HepG2 (cell line): ENCODE results near the gene CTSG. TPM values are rescaled to one million over a fixed set of nuclear protein-coding genes. Genes with fewer than 3 reads are reported as not detected.

Source experiments
- EHMT2 ChIP-seq: fragments of 200-600 bp; sonication (generic); IDR thresholded peaks from 2 replicates; pipeline ENCODE4 v1.7.0; 2017; ENCODE audit warnings: antibody characterized with exemption, low read depth, low read length, borderline replicate concordance
- NAIF1 ChIP-seq: sonication (generic); formaldehyde crosslinking; IDR thresholded peaks from 2 replicates; pipeline ENCODE4 v1.5.0; 2020; ENCODE audit warnings: mild to moderate bottlenecking, missing genetic modification reagents, borderline replicate concordance
- NPAS2 ChIP-seq: sonication (generic); formaldehyde crosslinking; IDR thresholded peaks from 2 replicates; pipeline ENCODE4 v1.8.0; 2022; ENCODE audit warnings: mild to moderate bottlenecking, missing genetic modification reagents, borderline replicate concordance
- SP5 ChIP-seq: IDR thresholded peaks from 2 replicates; pipeline ENCODE4 v1.6.1; 2016; ENCODE audit warnings: low read depth, borderline replicate concordance
- ZFP36 ChIP-seq: fragments of 150-350 bp; IDR thresholded peaks from 2 replicates; pipeline ENCODE4 v1.6.1; 2018; ENCODE audit warnings: borderline replicate concordance, low read length, low read depth; ENCODE audit not compliant: partially characterized antibody
- ZNF616 ChIP-seq: sonication (generic); formaldehyde crosslinking; IDR thresholded peaks from 2 replicates; pipeline ENCODE4 v1.5.0; 2020; ENCODE audit warnings: low read depth, mild to moderate bottlenecking, missing genetic modification reagents
- ZNF660 ChIP-seq: sonication (generic); formaldehyde crosslinking; IDR thresholded peaks from 2 replicates; pipeline ENCODE4 v1.5.1; 2020; ENCODE audit warnings: mild to moderate bottlenecking, low read depth, missing genetic modification reagents, borderline replicate concordance
- ZNF891 ChIP-seq: sonication (generic); formaldehyde crosslinking; IDR thresholded peaks from 2 replicates; pipeline ENCODE4 v1.5.0; 2020; ENCODE audit warnings: mild to moderate bottlenecking, missing genetic modification reagents
- polyA plus RNA-seq, 8 experiments: library from polyadenylated mRNA; depleted of rRNA in 3 of 8; stranded (reverse) in 7 of 8; unstranded in 1 of 8; fragments of >200 nt; fragmentation: Illumina TruSeq in 4 of 8; extraction: Trizol in 4 of 8; gene quantifications; 2 replicates each; pipeline versions ENCODE4 v1.2.1 to v1.2.3, GENCODE V29; 2011 to 2016; ENCODE audit warnings: low read depth in 4 of 8, missing spikeins in 1 of 8, mixed read lengths in 1 of 8; ENCODE audit not compliant: insufficient read depth in 1 of 8
- total RNA-seq, 5 experiments: library from RNA; depleted of rRNA; stranded (reverse); fragments of >200 nt; fragmentation: Illumina TruSeq; extraction: Trizol; gene quantifications; 2 replicates each; pipeline ENCODE4 v1.2.3, GENCODE V29; 2016; ENCODE audit warnings: low read depth in 1 of 5
- TF ChIP-seq, protein P1 (sequence below): sonication (generic); formaldehyde crosslinking; IDR thresholded peaks from 2 replicates; pipeline ENCODE4 v1.5.0; 2020; ENCODE audit warnings: missing genetic modification reagents
- TF ChIP-seq, protein P2 (sequence below): sonication (generic); formaldehyde crosslinking; IDR thresholded peaks from 2 replicates; pipeline ENCODE4 v1.4.0; 2020; ENCODE audit warnings: missing genetic modification reagents, low read depth, mild to moderate bottlenecking, borderline replicate concordance
- TF ChIP-seq, protein P3 (sequence below): sonication (generic); formaldehyde crosslinking; IDR thresholded peaks from 2 replicates; pipeline ENCODE4 v1.4.0; 2020; ENCODE audit warnings: mild to moderate bottlenecking, missing genetic modification reagents
- TF ChIP-seq, protein P4 (sequence below): sonication (generic); formaldehyde crosslinking; IDR thresholded peaks from 2 replicates; pipeline ENCODE4 v1.8.1; 2023; ENCODE audit warnings: mild to moderate bottlenecking, missing genetic modification reagents

Gene CTSG
- total and polyA plus RNA-seq, 2 of the 13 experiments (the other 11 are each of a cell fraction or from before 2014, with no cell fraction given) = not detected

DNA sequence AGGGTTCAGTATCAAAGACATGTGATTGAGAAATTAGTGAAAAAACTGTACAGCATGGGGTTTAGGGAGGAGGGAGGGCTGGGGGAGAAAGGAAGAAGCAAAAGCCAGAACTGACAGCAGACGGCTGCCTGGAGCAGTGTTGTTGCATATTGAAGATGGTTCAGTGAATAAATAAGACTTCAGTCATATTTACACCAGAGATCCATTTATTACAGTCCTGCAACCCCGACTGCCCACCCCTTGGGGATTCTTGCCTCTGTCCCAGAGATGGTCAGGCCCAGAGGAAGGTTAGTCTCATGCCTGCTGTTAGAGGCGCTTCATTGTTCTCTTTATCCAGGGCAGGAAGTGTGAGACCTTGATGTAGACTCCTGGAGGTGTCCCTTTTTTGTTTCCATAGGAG lies 30.2 kb upstream of the CTSG start (continued):
- TF ChIP-seq SP5 (CRISPR knock-in tag) = no peak
- TF ChIP-seq ZNF891 (CRISPR knock-in tag) = no peak
- no peak for TF ChIP-seq NAIF1 (CRISPR knock-in tag)
- no peak for TF ChIP-seq ZFP36
- no peak for TF ChIP-seq EHMT2
- TF ChIP-seq, protein P1, sequence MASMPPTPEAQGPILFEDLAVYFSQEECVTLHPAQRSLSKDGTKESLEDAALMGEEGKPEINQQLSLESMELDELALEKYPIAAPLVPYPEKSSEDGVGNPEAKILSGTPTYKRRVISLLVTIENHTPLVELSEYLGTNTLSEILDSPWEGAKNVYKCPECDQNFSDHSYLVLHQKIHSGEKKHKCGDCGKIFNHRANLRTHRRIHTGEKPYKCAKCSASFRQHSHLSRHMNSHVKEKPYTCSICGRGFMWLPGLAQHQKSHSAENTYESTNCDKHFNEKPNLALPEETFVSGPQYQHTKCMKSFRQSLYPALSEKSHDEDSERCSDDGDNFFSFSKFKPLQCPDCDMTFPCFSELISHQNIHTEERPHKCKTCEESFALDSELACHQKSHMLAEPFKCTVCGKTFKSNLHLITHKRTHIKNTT = no peak
- TF ChIP-seq, protein P2, sequence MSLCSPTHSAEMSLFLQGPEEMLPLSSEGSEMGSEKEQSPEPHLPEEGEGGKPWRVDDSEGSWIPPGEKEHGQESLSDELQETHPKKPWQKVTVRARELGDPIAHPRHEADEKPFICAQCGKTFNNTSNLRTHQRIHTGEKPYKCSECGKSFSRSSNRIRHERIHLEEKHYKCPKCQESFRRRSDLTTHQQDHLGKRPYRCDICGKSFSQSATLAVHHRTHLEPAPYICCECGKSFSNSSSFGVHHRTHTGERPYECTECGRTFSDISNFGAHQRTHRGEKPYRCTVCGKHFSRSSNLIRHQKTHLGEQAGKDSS (CRISPR knock-in tag) = no peak
- TF ChIP-seq, protein P3, sequence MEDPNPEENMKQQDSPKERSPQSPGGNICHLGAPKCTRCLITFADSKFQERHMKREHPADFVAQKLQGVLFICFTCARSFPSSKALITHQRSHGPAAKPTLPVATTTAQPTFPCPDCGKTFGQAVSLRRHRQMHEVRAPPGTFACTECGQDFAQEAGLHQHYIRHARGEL (CRISPR knock-in tag) = no peak
- TF ChIP-seq, protein P4, sequence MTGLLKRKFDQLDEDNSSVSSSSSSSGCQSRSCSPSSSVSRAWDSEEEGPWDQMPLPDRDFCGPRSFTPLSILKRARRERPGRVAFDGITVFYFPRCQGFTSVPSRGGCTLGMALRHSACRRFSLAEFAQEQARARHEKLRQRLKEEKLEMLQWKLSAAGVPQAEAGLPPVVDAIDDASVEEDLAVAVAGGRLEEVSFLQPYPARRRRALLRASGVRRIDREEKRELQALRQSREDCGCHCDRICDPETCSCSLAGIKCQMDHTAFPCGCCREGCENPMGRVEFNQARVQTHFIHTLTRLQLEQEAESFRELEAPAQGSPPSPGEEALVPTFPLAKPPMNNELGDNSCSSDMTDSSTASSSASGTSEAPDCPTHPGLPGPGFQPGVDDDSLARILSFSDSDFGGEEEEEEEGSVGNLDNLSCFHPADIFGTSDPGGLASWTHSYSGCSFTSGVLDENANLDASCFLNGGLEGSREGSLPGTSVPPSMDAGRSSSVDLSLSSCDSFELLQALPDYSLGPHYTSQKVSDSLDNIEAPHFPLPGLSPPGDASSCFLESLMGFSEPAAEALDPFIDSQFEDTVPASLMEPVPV (CRISPR knock-in tag) = no peak
- no peak for TF ChIP-seq NPAS2
- TF ChIP-seq ZNF616 (CRISPR knock-in tag) = no peak
- no peak for TF ChIP-seq ZNF660
